KBM-7 (cell line): ENCODE data around the gene MATK.
A peak's percentile ranks its signal among the peaks of the same experiment; 100 is the strongest.
"Not testable (repeated sequence)": the region's sequence is repeated elsewhere in the genome, so short reads cannot be mapped to it uniquely, and the experiment has no call there.

Experiments
- DNase-seq: peaks from one replicate; pipeline ENCODE4 v3.0.0-alpha.2; 2015
- in situ Hi-C: fragments of 300-500 bp; cut with MboI; formaldehyde crosslinking; loops from 2 replicates; pipeline ENCODE4 v1.14.3; 2020; ENCODE audit warnings: low sequenced_read_pairs, low pct_unique_long_range_greater_than_20kb, mixed read lengths

MATK gene

DNA sequence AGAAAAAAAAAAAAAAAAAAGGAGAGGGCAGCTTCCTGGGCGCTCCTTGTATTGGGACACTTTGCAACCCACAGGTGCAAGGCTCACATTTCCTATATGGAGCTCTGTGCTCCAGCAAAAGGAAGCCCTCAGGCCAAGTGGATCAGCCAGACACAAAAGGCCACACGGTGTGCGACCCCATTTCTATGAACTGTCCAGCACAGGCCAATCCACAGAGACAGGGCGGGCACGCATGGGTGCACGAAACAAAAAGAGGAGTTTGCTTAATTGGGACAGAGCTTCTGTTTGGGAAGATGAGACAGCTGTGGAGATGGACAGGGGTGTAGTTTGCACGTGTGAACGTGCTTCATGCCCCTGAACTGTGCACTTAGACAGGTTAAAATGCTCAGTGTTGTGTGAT, 31.6 kb upstream of the MATK start:
- DNase-seq: no peak
- in situ Hi-C loops: no loop called here

DNA sequence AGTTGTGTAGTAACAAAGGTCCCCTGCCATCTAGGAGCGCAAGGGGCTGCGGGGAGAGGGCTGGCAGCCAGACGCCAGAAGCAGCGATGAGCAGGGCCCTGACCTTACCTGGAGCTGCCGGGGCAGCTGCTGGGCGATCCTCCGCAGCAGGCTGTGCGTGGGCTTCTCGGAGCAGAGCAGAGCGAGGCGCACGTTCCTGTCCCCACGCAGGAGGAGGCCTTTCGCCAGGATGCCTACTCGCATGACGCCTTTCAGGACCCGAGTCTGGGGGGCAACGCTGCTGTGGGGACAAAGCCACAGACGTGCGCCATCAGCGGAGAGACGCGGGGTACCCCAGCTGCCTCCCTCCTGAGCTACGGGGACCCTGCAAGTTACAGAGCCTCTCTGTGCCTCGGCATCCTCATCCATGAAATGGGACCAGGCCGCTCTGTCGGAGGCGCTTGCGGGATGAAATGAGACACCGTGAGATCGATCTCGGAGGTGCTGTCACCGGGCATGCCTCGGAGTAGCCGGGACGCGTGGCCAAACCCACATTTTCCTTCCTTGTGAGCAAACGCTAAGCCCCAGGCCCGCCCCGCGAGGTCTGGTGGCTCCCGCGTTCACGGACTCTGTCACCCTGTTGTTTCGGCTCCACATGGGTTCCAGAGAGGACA, 30.5 kb upstream of the MATK start:
- in situ Hi-C loops: no loop called here

DNA sequence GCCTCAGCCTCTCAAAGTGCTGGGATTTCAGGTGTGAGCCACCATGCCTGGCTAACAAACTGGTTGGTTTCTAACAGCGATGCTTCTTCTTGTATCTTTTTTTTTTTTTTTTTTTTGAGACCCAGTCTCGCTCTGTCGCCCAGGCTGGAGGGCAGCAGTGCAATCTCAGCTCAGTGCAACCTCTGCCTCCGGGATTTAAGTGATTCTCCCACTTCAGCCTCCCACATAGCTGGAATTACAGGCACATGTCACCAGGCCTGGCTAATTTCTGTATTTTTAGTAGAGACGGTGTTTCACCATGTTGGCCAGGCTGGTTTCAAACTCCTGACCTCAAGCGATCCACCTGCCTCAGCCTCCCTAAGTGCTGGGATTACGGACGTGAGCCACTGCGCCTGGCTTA, 30.0 kb upstream of the MATK start:
- in situ Hi-C loops, DNase-seq: not testable (repeated sequence)

More for the DNA sequence above, 30.5 kb upstream of the MATK start:
- no peak for DNase-seq

DNA sequence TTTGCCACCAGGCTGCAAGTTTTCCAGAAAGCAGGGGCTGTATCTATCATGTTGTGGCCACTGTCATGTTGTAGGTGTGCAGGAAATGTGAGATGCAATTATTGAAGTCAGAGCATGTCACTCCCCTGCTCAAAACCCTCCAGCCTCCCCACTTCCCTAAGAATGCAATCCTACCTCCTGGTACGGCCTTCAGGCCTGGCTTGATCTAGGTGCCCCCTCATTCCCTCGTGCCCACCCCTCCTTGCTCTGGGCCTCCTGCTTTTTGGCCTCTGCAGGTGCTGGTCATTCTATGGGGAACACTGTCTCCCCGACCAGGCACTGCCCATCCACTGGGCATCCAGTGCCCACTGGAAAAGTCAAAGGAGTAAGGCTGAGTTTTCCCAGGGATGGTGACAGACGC, 28.5 kb upstream of the MATK start:
- no peak for DNase-seq
- in situ Hi-C loops: no loop called here

DNA sequence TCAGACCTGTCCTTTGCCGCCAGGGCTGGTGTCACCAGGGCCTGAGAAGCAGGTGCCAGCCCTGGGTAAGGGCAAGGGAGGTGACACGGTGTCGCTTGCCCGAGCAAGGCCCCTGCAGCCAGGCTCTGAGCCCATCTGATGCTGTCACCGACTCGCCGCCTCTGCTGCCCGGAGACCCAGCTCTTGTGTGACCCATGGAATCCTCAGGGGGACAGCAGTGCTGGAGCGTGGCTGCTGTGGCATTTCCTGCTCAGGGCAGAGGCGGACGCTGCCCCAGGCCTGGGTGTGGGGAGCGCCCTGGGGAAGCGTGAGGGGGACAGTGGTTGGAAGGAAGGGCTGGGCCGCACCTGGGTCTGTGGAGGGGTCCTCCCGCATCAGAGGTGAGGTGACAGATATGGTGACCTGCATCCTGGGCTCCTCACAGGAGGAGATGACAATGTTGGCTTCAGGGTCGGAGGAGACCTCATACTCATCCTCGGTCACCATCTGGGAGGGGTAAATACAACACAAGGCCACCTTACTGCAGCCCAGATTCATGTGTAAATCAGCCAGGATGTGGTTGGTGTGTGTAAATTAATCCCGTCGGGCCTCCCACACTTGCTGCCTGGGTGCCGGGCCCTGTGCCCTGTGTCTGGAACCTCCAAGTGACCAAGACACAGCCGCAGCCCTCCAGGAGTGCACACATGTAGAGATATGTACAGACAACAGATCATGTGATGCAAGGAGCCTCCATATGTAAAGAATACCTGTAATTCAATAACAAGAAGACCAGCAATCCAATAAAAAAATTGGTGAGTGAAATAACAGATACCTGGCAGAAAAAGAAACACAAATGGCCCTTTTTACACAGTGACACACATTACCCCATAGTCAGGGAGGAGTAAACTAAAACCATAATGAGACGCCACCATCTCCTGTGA, 27.6 kb upstream of the MATK start:
- DNase-seq: no peak
- in situ Hi-C loops: no loop called here

DNA sequence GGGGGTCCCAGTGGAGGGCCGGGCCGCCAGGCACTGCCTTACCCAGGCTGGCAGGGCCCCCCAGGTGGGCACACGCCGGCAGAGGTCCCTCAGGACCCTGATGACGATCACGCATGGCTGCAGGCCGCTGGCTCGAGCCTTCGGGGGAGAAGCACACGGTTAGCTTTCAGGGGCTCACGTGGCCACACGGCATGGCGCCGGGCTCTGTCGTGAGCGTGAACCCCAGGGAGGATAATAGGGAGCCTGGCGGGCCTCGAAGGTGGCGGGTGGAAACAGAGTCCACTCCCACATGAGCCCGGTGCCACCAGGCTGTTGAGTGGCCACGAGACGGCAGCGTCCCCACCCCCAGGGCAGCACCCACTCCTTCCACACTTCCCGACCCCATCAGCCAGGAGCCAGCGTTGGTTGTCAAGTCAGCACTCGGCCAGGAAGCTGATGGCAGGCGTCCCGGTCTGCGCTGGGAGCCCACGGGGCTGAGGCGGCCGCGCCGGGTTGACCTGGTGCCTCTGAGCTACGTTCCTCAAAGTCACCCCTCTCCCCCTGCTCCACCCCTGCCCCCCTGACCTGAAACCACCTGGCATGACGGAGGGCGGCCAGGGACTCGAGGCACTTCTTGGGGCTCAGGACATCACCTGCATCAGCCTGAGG, 24.7 kb upstream of the MATK start:
- in situ Hi-C loops: no loop called here

DNA sequence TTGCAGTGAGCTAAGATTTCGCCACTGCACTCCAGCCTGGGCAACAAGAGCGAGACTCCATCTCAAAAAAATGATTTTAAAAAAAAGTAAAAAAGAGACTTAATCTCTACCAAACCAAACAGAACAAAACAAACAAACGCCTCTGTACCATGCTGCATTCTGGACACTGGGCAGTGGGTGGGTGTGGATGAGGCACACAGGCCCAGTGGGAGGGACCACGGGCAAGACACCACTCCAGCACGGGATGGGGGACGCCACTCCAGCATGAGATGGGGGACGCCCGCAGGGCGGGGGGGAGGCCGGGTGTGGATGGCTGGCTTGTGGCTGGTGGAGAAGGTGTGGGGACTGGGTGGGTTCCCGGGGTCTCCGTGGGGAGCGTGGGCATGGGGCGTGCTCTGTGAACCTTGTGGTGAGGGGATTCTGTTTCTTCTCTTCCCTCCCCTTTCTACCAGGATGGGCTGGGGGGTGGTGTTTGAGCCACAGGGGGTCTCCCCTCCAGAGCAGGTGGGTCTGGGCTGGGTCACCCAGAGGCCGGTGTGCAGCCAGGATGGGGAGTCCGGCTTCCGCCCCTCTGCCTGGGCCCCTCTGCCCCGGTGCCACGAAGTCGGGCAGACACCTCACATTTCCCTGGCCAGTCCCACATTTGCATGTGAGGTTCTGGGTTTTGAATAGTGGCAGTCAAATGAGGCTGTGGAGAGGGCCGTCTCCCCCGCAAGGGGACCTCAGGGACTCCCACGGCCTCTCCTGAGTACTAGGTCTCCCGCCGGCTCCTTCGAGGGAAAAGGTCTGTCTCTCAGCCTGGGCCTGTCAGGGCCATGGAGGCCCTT, 23.9 kb upstream of the MATK start:
- in situ Hi-C loops: no loop called here
- no peak for DNase-seq

More for the DNA sequence above, 24.7 kb upstream of the MATK start:
- DNase-seq: no peak

DNA sequence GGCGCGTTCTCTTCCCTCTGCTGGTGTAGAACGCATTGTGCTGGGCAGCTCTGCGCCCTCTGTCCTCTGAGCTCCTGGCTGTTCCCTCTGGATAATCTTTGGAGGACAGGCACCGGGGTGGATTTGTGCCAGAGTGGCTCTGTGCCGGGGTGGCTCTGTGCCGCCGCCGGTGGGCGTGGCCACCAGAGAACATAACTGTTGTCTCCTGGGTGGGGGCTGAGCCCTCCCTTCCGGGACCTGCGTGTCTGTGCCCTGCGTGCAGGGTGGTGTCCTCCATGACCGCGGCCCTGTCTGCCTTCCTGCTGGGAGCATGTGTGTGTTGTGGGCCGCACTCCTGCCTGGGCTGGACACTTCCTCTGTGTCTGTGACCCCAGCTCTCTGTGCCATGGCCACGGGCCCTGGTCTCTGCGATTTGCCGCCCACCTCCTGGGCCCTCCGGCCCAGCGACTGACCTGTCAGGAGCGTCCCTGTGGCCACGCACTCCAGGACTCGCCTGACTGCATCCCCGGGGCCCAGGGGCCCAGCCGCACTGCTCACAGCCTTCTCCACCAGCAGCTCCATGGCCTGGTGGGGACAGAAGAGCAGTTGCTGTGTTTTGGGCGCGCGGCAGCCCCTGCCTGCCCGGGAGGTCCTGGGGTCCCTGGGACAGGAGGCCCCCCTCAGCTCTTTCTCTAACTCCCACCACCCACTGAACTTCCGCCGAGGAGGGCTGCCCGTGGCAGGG, 22.4 kb upstream of the MATK start:
- DNase-seq: no peak
- in situ Hi-C loops: no loop called here

DNA sequence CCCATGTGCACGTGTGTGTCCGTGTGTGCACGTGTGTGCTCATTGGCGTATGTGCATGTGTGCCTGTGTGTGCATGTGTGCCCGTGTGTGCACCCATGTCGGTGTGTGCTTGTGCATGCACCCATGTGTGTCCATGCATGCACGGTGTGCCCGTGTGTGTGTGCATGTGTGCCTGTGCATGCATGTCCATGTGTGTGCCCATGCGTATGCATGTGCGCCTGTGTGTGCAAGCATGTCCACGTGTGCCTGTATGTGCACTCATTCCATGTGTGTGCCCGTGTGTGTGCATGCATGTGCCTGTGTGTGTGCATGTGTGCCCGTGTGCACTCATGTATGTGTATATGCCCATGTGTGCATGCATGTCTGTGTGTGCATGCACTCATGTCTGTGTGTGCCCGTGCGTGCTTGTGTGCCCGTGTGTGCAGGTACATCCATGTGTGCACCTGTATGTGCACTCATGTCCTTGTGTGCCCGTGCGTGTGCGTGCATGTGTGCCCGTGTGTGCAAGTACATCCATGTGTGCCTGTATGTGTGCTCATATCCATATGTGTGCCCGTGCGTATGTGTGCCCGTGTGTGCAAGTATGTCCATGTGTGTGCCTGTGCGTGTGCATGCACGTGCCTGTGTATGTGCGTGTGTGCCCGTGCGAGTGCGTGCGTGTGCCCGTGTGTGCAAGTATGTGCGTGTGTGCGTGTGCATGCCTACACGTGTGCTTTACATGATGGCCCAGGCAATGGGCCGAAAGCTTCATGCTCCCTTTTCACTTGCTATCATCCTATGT, 21.6 kb upstream of the MATK start:
- DNase-seq: no peak
- in situ Hi-C loops: no loop called here

DNA sequence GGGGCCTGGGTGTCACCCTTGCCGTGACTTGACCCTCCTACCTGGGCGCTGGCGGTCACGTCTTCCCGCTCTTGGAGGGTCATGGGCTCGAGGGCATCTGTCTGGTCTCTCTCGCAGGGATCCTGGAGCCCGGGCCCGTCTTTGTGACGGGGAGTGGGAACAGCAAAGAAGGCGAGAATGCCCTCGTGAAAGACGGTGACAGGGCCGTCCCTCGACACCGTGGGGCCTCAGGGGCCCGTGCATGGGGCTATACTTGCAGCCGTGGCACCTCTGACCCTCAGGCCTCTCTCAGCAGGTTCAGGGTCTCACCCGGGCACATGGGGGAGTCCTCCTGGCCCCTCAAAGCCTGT, 20.9 kb upstream of the MATK start:
- in situ Hi-C loops: no loop called here
- DNase-seq: no peak

DNA sequence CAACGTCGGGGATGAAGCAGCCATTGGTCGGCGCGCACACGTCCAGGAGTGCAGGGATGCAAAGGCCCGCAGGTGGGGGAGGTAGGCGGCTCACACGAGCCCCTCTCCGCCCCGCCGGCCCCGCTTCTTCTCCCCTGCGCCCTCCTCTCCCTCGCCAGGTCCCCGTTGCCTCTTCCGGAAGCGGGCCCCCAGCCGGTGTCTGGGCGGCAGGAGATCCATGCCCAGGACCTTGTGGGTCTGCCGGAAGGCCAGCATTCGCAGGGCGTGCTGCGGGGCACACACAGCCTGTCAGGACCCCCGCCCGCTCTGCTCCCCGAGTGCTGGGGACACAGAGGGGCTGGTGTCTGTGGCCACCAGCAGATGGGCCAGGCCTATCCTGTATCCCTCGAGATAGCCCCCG, 19.7 kb upstream of the MATK start:
- DNase-seq: no peak
- in situ Hi-C loops: no loop called here

DNA sequence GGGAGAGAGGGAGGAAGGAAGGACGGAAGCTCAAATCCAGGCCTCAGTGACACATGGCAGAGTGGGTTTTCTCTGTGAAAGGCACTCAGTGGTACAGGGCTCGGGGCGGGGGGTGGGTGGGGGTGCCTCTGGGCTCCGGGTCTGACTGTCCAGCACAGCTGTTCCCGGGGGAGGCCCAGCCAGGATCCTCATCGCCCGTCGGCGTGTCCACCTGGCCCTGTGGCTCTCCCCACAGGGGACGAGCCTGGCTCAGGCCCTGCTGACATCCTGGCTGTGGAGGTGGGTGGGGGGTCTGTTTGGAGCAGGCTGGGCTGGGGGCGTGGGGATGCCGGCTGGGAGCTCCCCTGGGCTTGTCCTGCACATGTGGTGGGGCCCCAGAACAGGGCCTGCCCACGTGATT, 18.2 kb upstream of the MATK start:
- no peak for DNase-seq
- in situ Hi-C loops: no loop called here

DNA sequence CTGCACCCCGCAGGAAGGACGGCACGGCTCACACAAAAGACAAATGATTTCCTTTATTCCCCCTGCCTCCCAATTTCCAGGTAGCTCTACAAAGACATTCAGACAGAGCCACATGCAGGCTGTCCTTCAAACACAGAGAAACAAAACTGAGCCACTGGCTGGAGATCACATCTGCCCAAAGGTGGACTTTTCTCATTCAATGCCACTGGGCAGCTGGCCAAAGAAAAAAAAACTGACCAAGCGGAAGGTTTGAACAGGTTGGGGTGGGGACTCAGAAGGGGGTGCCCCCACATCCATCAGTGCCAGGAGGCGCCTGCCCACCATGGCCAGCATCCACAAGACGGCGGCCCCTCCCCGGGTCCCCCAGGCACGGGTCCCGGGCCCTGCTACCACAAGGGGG, 17.8 kb upstream of the MATK start:
- DNase-seq: no peak
- in situ Hi-C loops: no loop called here

DNA sequence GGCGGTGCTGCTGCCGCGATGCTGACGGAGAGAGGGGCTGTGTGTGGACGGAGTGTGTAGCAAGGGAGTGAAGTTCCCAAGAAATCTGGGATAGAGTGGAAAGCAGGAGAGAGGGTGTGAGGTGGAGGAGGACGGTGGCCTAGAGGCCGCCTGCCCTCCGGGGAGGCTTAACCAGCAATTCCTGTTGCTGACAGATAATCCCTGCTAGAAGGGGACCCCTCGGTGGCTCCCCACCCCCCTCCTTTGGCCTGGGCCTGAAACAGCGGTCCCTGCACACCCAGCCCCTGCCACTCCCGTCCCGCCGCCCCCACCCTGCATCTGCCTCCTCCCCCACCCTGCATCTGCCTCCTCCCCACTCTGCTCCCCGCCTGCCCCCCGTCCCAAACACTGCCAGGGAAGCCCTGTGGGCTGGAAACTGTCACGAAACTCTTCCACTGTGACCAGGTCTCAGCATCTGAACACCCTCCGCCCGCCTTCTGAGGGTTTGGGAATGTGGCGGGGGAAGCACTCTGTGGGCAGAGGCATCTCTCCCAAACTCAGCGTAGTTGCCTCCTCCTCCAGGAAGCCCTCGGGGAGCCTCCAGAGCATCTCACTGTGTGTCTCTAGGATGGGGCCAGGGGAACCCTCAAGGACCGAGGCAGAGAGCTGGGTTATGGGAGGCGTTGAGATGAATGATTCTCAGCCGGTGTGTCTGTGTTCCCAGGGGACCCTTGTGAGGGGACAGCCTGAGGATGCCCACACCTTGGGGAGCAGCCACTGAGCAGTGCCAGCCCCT, 17.1 kb upstream of the MATK start:
- DNase-seq: no peak
- in situ Hi-C loops: no loop called here

DNA sequence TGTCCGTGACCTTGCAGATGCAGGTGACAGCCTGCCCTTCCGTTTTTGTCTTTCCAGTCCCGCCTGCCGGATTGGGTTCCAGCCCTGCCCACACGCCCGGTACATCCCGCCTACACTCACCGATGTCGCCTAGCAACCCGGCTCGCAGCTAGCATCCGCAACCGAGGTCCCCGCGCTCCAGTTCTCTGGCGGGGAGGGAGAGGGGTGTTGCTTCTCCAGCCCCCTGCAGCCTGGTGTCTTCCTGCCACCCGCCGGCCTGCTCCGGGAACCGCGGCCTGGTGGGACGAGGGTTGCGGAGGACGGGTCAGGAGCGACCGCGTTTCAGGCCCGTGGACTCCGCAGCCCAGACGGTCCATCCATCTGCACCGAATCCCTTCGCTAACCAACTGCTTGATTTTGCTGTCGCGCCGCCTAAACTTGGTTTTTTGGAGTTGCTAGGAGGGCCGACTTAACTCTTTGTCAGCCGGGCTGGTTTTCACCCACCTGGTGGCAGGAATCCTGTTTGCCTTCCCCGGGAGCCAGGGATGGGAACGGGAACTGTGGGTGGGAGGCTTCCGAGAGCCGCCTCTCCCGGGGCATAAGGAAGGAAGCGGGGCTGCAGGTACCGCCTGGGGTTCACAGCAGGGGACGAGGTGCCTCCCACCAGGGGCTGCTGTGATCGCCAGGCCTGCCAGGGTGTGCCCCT, 15.4 kb upstream of the MATK start:
- in situ Hi-C loops: no loop called here
- no peak for DNase-seq

DNA sequence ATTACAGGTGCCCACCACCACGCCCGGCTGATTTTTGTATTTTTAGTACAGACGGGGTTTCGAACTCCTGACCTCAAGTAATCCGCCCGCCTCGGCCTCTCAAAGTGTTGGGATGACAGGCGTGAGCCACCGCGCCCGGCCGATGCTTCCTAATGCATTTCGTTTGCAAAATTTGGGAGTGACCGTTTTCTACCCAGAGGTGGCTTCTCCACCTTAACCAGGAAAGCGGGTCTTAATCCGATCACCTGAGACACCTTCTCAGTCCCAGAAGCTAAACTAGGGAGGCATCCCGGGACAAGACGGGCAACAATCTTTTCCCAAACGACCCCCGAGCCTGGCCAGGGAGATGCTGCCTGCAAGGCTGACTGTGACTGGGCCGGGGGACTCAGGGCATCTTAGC, 14.8 kb upstream of the MATK start:
- in situ Hi-C loops: no loop called here
- no peak for DNase-seq

DNA sequence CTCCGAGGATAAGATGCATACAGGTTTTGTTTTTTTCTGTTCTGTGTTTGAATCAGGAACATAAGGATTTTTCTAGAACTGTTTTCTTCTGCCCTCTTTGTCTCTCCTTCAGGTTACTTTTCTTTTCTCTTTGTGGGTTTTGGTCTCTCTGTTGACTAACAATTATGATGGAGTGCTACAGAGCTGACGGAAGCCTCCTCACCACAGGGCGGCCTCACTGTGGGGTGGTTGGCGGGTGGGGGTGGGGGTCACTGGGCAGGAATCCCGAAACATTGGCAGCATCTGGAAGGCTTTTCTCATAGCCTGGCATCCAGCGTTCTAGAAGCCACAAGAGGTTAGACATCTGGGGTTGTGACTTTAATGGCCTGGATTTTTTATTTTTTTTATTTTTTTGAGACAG, 12.0 kb upstream of the MATK start:
- in situ Hi-C loops: no loop called here
- DNase-seq: peak; percentile 56
